ENCODE measurements around the gene FOXO6. TPM values are rescaled to one million over a fixed set of nuclear protein-coding genes. Genes with fewer than 3 reads are reported as not detected.

FOXO6 gene
- total and polyA plus RNA-seq, 8 donors: 0.63 to 2.8 (median 1.9) TPM

DNA sequence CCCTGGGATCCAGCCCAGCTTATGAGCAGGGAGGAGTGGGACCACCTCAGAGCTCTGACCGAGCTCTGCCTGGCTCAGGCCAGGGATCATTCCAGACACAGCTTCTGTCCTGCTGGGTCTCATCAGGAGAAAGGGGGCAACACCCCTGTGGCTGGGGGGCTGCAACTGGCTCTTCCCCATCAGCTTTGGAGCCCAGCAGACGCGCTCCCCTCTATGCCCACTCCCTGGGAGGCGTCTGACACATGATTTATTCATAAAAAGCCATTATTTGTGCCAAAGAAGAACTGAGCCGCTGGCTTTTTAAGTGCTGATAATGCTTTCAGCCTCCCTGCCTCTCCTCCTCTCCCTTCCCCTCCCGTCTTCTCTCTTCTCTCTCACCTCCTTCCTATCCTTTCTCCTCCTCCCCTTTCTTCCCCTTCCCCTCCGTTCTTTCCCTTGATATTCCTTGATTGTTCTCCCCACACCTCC, 25.0 kb downstream of the FOXO6 start:
- H3K4me3 ChIP-seq: no peak overlapping the region
- intact Hi-C loops (cut with DNase I): no loop called here
- ATAC-seq (no peak), DNase-seq (no peak)
- TF ChIP-seq, protein P1, sequence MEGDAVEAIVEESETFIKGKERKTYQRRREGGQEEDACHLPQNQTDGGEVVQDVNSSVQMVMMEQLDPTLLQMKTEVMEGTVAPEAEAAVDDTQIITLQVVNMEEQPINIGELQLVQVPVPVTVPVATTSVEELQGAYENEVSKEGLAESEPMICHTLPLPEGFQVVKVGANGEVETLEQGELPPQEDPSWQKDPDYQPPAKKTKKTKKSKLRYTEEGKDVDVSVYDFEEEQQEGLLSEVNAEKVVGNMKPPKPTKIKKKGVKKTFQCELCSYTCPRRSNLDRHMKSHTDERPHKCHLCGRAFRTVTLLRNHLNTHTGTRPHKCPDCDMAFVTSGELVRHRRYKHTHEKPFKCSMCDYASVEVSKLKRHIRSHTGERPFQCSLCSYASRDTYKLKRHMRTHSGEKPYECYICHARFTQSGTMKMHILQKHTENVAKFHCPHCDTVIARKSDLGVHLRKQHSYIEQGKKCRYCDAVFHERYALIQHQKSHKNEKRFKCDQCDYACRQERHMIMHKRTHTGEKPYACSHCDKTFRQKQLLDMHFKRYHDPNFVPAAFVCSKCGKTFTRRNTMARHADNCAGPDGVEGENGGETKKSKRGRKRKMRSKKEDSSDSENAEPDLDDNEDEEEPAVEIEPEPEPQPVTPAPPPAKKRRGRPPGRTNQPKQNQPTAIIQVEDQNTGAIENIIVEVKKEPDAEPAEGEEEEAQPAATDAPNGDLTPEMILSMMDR (IDR thresholded peaks at IDR 0.05): no peak
- peaks cover 4 to 27% of the 10 kb centered on the region in 2 donors for H3K4me1 ChIP-seq
- peaks cover 0 to 49% of the 10 kb centered on the region in 2 donors for H3K27me3 ChIP-seq
- H3K36me3 ChIP-seq: no peaks in the 10 kb centered on the region
- no peaks in the 10 kb centered on the region for H3K9me3 ChIP-seq
- no peak overlapping the region for H3K27ac ChIP-seq

- Histone ChIP-seq H3K4me1 (peaks cover 4 to 17% of the 10 kb centered on the region in 2 donors), H3K27ac (no peak overlapping the region), H3K9me3 (no peaks in the 10 kb centered on the region), H3K4me3 (no peak overlapping the region), H3K27me3 (peaks cover 0 to 37% of the 10 kb centered on the region in 2 donors), H3K36me3 (no peaks in the 10 kb centered on the region)
- TF ChIP-seq, protein P1 (IDR thresholded peaks at IDR 0.05): no peak
- peak in 3 of 4 donors; percentile 70 to 95 (median 80) for DNase-seq
- ATAC-seq: peak; percentile 83
- intact Hi-C loops (cut with DNase I): no loop called here
Observed at GRCh38 chr1:41387667-41388091, 26.4 kb downstream of the FOXO6 start.

DNA sequence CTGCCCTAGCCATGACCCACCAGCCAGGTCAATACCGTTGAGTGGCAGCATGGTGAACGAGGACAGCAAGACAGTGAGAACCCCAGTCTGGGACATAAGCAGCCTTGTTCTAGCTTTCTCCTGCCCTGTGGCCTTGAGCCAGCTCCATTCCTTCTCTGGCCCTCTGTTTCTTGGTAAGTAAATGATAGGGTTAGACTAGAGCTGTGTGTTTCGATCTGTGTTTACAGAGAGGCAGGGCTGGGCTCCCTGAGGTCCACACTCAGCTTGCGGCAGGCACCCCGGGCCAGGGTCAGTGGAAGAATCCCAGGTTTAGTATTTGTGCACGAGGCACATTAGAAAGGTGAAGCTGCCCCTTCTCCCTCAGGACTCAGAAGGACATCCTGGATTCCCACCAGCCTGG, 27.3 kb downstream of the FOXO6 start:
- ATAC-seq (no peak), DNase-seq (no peak)
- Histone ChIP-seq H3K36me3 (no peaks in the 10 kb centered on the region), H3K4me1 (peaks cover 4 to 10% of the 10 kb centered on the region in 2 donors), H3K4me3 (no peak overlapping the region), H3K27ac (no peak overlapping the region), H3K9me3 (no peaks in the 10 kb centered on the region), H3K27me3 (peaks cover 0 to 29% of the 10 kb centered on the region in 2 donors)
- TF ChIP-seq, protein P1 (IDR thresholded peaks at IDR 0.05): no peak
- intact Hi-C loops (cut with DNase I): no loop called here

DNA sequence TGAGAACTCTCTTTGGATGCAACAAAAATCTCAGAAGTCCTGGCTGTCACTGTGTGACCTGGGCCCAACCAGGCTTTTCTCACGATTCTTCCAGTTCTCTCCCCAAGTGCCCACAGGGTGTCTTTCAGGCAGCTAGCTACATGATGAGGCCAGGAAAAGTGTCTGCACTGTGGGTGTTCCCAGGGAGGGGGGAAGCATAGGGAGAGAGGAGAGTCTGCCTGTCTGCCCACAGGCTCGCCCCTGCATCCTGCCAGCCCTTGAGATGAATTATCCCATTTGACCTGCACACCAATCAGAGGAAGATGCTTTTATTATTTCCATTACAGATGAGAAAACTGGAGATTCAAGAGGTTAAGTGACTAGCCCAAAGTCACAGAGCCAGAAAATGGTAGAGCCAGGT, 27.8 kb downstream of the FOXO6 start:
- Histone ChIP-seq H3K9me3 (no peaks in the 10 kb centered on the region), H3K4me1 (peaks cover 4 to 7% of the 10 kb centered on the region in 2 donors), H3K27me3 (peaks cover 0 to 24% of the 10 kb centered on the region in 2 donors), H3K4me3 (no peak overlapping the region), H3K27ac (no peak overlapping the region), H3K36me3 (no peaks in the 10 kb centered on the region)
- ATAC-seq (no peak), DNase-seq (no peak)
- TF ChIP-seq, protein P1 (IDR thresholded peaks at IDR 0.05): no peak
- intact Hi-C loops (cut with DNase I): no loop called here

DNA sequence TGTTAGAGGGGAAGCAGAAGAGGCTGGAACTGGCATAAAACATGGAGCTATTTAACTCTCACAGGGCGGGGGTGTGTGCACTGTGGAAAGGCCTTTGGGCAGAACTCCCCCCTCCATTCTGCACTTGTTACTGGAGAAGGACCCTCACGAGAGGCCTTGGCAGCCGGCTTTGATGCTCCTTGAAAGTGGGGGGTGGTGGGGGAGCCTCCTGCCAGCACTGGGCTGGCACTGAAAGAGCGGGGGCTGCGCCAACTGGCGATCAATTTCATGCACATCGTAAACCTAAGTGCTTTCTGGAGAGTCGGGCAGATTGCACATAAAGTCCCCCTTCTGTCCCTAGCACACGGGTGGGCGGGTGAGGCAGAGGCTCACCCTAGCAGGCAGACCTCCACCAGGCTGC, 28.9 kb downstream of the FOXO6 start:
- ATAC-seq (no peak), DNase-seq (no peak)
- no peaks in the 10 kb centered on the region for H3K36me3 ChIP-seq
- intact Hi-C loops (cut with DNase I): no loop called here
- TF ChIP-seq, protein P1 (IDR thresholded peaks at IDR 0.05): no peak
- peaks cover 4 to 7% of the 10 kb centered on the region in 2 donors for H3K4me1 ChIP-seq
- peaks cover 0 to 19% of the 10 kb centered on the region in 2 donors for H3K27me3 ChIP-seq
- H3K9me3 ChIP-seq: no peaks in the 10 kb centered on the region
- no peak overlapping the region for H3K4me3 ChIP-seq
- H3K27ac ChIP-seq: no peak overlapping the region

All from left lung (tissue), 10 donors.